Uterus (tissue), 4 donors: ENCODE results near the gene BTBD17. TPM values are rescaled to one million over a fixed set of nuclear protein-coding genes. Genes with fewer than 3 reads are reported as not detected.

Experiments used
- DNase-seq, 2 donors: peaks; one replicate each; pipeline ENCODE4 v3.0.0-alpha.2; 2019 to 2020
- H3K27ac ChIP-seq, 2 donors: fragments of 200-600 bp; sonication (generic); 1 replicate in 1 of 2; 2 replicates in 1 of 2; pipeline ENCODE4 v1.5.1; 2016 to 2018
- H3K27me3 ChIP-seq, 2 donors: fragments of 200-600 bp; sonication (generic); one replicate each; pipeline ENCODE4 v1.5.1; 2018 to 2019; ENCODE audit warnings: control low read depth in 1 of 2
- H3K36me3 ChIP-seq, 2 donors: fragments of 200-600 bp; sonication (generic); one replicate each; pipeline ENCODE4 v1.5.1; 2019; ENCODE audit warnings: control low read depth in 1 of 2
- H3K4me1 ChIP-seq, 2 donors: fragments of 200-600 bp; sonication (generic); one replicate each; pipeline ENCODE4 v1.5.1; 2018 to 2019; ENCODE audit warnings: control low read depth in 1 of 2
- H3K4me3 ChIP-seq, 2 donors: fragments of 200-600 bp; sonication (generic); 1 replicate in 1 of 2; 2 replicates in 1 of 2; pipeline ENCODE4 v1.5.1; 2018 to 2019; ENCODE audit warnings: mild to moderate bottlenecking in 1 of 2
- H3K9me3 ChIP-seq, 2 donors: fragments of 200-600 bp; sonication (generic); one replicate each; pipeline ENCODE4 v1.5.1; 2019; ENCODE audit warnings: control low read depth in 1 of 2
- POLR2A ChIP-seq, 2 donors: fragments of 450-650 bp; IDR thresholded peaks; one replicate each; pipeline ENCODE4 v1.6.1; 2016; ENCODE audit warnings: antibody characterized with exemption in 2 of 2, mild to moderate bottlenecking in 1 of 2, moderate library complexity in 1 of 2
- intact Hi-C: fragments of 100-400 bp; cut with DNase I; formaldehyde crosslinking; loops from one replicate; pipeline ENCODE4 v1.15.1; 2023; ENCODE audit warnings: low total_unique reads
- total RNA-seq, 4 donors: library from RNA; depleted of rRNA in 3 of 4; stranded (reverse); fragments of >200 nt in 3 of 4; gene quantifications; one replicate each; pipeline versions ENCODE4 v1.1.0 to v1.2.4, GENCODE V29; 2014 to 2023
- TF ChIP-seq, protein P1 (sequence below), 4 experiments: fragments of 200-600 bp in 2 of 4; fragments of 450-650 bp in 2 of 4; sonication (generic) in 2 of 4; IDR thresholded peaks; one replicate each; pipeline ENCODE4 v1.5.1; 2016 to 2019; ENCODE audit warnings: antibody characterized with exemption in 4 of 4, mild to moderate bottlenecking in 2 of 4, moderate library complexity in 1 of 4
- donor health status: DM: yes; HTN: yes; CAD: no.

Gene BTBD17
- total RNA-seq, 4 donors from 2014 or later: 0.14 TPM; not detected in 3

DNA sequence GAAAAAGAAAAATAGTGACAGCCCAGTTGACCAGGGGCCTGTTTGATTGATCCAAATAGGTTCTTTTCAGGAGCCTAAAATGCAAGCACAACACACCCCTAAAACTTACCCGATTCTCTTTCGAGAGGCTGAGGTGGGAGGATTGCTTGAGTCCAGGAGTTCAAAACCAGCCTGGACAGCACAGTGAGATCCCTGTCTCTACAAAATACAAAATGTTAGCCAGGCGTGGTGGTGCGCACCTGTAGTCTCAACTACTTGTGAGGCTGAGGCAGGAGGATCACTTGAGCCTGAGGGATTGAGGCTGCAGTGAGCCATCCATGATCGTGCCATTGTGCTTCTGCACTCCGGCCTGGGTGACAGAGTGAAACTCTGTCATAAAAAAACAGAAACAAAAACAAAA lies 37.1 kb downstream of the BTBD17 start:
- DNase-seq: no peak
- intact Hi-C loops: no loop called here

DNA sequence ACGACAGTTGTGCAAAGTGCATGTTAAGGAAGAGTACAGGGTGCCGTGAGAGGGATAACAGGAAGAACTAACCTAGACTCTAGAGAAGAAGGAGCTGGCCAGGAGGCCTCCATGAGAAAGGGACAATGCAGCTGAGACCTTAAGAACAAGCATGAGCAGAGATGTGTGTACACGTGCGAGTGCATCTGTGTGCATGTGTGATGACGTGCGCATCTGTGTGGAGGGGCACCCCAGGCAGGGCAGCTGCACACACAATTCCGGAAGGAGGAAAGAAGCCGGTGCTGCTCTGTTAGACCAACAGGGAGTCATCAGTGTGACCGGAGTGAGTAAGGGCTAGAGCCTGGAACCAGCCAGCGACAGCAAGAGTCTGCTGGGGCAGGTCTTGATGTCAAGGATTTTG lies 43.3 kb downstream of the BTBD17 start:
- intact Hi-C loops: no loop called here
- Histone ChIP-seq H3K4me3 (no peak overlapping the region), H3K27ac (no peak overlapping the region), H3K27me3 (no peaks in the 10 kb centered on the region), H3K4me1 (no peaks in the 10 kb centered on the region), H3K36me3 (no peaks in the 10 kb centered on the region), H3K9me3 (no peaks in the 10 kb centered on the region)
- DNase-seq: no peak
- no peak for TF ChIP-seq POLR2A (IDR thresholded peaks at IDR 0.05)
- TF ChIP-seq, protein P1, sequence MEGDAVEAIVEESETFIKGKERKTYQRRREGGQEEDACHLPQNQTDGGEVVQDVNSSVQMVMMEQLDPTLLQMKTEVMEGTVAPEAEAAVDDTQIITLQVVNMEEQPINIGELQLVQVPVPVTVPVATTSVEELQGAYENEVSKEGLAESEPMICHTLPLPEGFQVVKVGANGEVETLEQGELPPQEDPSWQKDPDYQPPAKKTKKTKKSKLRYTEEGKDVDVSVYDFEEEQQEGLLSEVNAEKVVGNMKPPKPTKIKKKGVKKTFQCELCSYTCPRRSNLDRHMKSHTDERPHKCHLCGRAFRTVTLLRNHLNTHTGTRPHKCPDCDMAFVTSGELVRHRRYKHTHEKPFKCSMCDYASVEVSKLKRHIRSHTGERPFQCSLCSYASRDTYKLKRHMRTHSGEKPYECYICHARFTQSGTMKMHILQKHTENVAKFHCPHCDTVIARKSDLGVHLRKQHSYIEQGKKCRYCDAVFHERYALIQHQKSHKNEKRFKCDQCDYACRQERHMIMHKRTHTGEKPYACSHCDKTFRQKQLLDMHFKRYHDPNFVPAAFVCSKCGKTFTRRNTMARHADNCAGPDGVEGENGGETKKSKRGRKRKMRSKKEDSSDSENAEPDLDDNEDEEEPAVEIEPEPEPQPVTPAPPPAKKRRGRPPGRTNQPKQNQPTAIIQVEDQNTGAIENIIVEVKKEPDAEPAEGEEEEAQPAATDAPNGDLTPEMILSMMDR (IDR thresholded peaks at IDR 0.05): no peak

More for the DNA sequence above, 37.1 kb downstream of the BTBD17 start:
- Histone ChIP-seq H3K36me3 (no peaks in the 10 kb centered on the region), H3K4me1 (peaks cover 0 to 10% of the 10 kb centered on the region in 2 donors), H3K4me3 (no peak overlapping the region), H3K27me3 (peaks cover 0 to 7% of the 10 kb centered on the region in 2 donors), H3K9me3 (no peaks in the 10 kb centered on the region), H3K27ac (no peak overlapping the region)
- TF ChIP-seq POLR2A (IDR thresholded peaks at IDR 0.05): no peak
- TF ChIP-seq, protein P1 (IDR thresholded peaks at IDR 0.05): no peak

DNA sequence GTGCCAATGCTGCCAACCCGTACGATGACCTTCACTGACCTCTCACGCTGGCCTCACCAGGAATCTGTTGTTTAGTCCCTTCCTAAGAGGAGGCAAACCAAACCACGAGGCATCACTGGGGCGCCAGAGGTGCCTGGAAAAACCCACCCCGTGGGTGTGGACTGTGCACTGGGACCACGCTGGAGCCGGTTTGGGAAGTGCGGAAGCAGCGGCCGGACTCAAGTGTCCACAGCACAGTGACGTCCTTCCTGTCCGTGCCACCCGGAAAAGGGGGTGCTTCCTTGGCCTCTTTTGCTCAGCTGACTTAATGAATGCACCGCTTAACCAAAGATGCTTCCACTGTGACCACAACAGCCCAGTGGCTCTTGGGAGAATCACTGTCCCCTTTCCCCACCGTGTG lies 44.6 kb downstream of the BTBD17 start:
- H3K27me3 ChIP-seq: no peaks in the 10 kb centered on the region
- TF ChIP-seq, protein P1 (IDR thresholded peaks at IDR 0.05): no peak
- no peak for TF ChIP-seq POLR2A (IDR thresholded peaks at IDR 0.05)
- no peaks in the 10 kb centered on the region for H3K36me3 ChIP-seq
- intact Hi-C loops: no loop called here
- H3K9me3 ChIP-seq: no peaks in the 10 kb centered on the region
- H3K27ac ChIP-seq: no peak overlapping the region
- no peak for DNase-seq
- no peaks in the 10 kb centered on the region for H3K4me1 ChIP-seq
- no peak overlapping the region for H3K4me3 ChIP-seq

DNA sequence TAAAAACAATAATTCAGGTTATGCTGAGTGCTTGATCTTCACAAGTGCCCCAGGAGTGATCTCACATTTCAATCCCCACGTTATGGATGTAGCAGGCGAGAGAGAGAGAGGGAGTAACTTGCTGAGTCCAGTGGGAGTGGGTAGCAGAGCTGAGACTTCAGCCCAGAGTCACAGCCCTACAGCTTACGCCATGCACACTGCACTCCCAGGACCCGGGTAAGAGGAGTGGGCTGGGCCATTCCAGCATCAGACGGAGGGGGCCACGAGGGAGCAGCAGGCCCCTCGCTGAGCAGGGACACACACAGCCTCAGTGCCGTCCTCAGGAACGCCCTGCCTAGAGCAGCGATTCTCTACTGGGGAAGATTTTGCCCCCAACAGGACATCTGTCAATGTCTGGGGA lies 45.4 kb downstream of the BTBD17 start:
- Histone ChIP-seq H3K9me3 (no peaks in the 10 kb centered on the region), H3K27me3 (no peaks in the 10 kb centered on the region), H3K36me3 (no peaks in the 10 kb centered on the region), H3K4me3 (no peak overlapping the region), H3K4me1 (no peaks in the 10 kb centered on the region), H3K27ac (no peak overlapping the region)
- TF ChIP-seq, protein P1 (IDR thresholded peaks at IDR 0.05): no peak
- no peak for TF ChIP-seq POLR2A (IDR thresholded peaks at IDR 0.05)
- intact Hi-C loops: no loop called here
- DNase-seq: no peak

DNA sequence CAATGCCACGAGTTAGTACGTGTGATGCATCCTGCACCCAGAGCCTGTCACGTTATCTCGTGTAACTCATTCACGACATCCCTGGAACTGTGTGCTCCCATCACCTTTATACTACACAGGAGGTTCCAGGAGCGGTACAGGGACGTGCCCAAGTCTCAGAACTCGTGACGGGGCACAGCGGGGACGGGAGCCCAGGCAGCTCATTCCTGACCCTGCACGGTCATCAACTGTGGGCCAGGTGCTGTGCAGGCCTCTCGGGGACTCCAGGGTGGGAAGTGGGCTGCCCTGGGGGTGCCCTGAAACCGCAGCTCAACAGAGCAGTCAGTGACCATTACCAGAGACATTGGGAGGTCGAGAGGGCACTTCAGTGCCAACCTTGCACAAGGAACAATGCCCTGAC lies 46.8 kb downstream of the BTBD17 start:
- no peaks in the 10 kb centered on the region for H3K36me3 ChIP-seq
- TF ChIP-seq, protein P1 (IDR thresholded peaks at IDR 0.05): no peak
- no peak for TF ChIP-seq POLR2A (IDR thresholded peaks at IDR 0.05)
- H3K27ac ChIP-seq: no peak overlapping the region
- no peaks in the 10 kb centered on the region for H3K4me1 ChIP-seq
- no peaks in the 10 kb centered on the region for H3K9me3 ChIP-seq
- intact Hi-C loops: no loop called here
- no peaks in the 10 kb centered on the region for H3K27me3 ChIP-seq
- no peak overlapping the region for H3K4me3 ChIP-seq
- no peak for DNase-seq
